GM23338 (cell line): Measurements from ENCODE around the gene FBN2. TPM values are rescaled to one million over a fixed set of nuclear protein-coding genes. Genes with fewer than 3 reads are reported as not detected.

ENCODE experiments used
- ATAC-seq: fragments of 200-7000 bp; cut with Tn5 transposase; 3 replicates; pipeline ENCODE4 v1.9.1; 2020
- DNase-seq: peaks from one replicate; pipeline ENCODE4 v3.0.0-alpha.2; 2015; ENCODE audit warnings: low spot score
- H2AFZ ChIP-seq: fragments of 200-600 bp; sonication (generic); 2 replicates; pipeline ENCODE4 v1.8.0; 2016; ENCODE audit warnings: antibody characterized with exemption, mild to moderate bottlenecking, moderate library complexity
- H3F3A ChIP-seq: fragments of 200-600 bp; sonication (generic); replicated peaks from 2 replicates; pipeline ENCODE4 v1.8.0; 2017; ENCODE audit warnings: antibody characterized with exemption, mixed run types, low read depth
- H3K27ac ChIP-seq: fragments of 200-600 bp; sonication (generic); 2 replicates; pipeline ENCODE4 v1.6.1; 2016; ENCODE audit warnings: low read depth
- H3K27me3 ChIP-seq: fragments of 200-600 bp; sonication (generic); 2 replicates; pipeline ENCODE4 v1.8.0; 2016; ENCODE audit warnings: mild to moderate bottlenecking, mixed run types, moderate library complexity; ENCODE audit not compliant: insufficient read depth
- H3K36me3 ChIP-seq: fragments of 200-600 bp; sonication (generic); 2 replicates; pipeline ENCODE4 v1.8.0; 2016; ENCODE audit warnings: mild to moderate bottlenecking; ENCODE audit not compliant: insufficient read depth
- H3K4me1 ChIP-seq: fragments of 200-600 bp; sonication (generic); 2 replicates; pipeline ENCODE4 v1.8.0; 2016; ENCODE audit warnings: mild to moderate bottlenecking, moderate library complexity; ENCODE audit not compliant: insufficient read depth
- H3K4me2 ChIP-seq: fragments of 200-600 bp; sonication (generic); 2 replicates; pipeline ENCODE4 v1.7.1; 2017; ENCODE audit warnings: mixed run types
- H3K4me3 ChIP-seq: fragments of 200-600 bp; sonication (generic); 2 replicates; pipeline ENCODE4 v1.6.1; 2016; ENCODE audit warnings: mixed run types
- H3K79me2 ChIP-seq: fragments of 200-600 bp; sonication (generic); replicated peaks from 2 replicates; pipeline ENCODE4 v1.8.0; 2017; ENCODE audit warnings: mild to moderate bottlenecking; ENCODE audit not compliant: insufficient read depth
- H3K9me2 ChIP-seq: fragments of 200-600 bp; sonication (generic); 2 replicates; pipeline ENCODE4 v1.8.0; 2017; ENCODE audit not compliant: insufficient read depth
- H4K20me1 ChIP-seq: fragments of 200-600 bp; sonication (generic); replicated peaks from 2 replicates; pipeline ENCODE4 v1.8.0; 2017; ENCODE audit warnings: mild to moderate bottlenecking; ENCODE audit not compliant: insufficient read depth
- H3K27ac Mint-ChIP-seq: 2 replicates; pipeline ENCODE4 v1.8.0; 2020; ENCODE audit warnings: inconsistent platforms, mild to moderate bottlenecking, moderate library complexity, mixed read lengths
- H3K27me3 Mint-ChIP-seq: 3 replicates; pipeline ENCODE4 v1.8.0; 2022; ENCODE audit warnings: low read depth, mild to moderate bottlenecking, moderate library complexity, mixed read lengths, inconsistent platforms; ENCODE audit not compliant: insufficient read depth, poor library complexity
- H3K36me3 Mint-ChIP-seq: 3 replicates; pipeline ENCODE4 v1.8.0; 2021; ENCODE audit warnings: low read depth, mild to moderate bottlenecking, inconsistent platforms, moderate library complexity, mixed read lengths
- H3K4me1 Mint-ChIP-seq: 3 replicates; pipeline ENCODE4 v1.8.0; 2020; ENCODE audit warnings: mild to moderate bottlenecking, inconsistent platforms, mixed read lengths
- H3K4me3 Mint-ChIP-seq: 3 replicates; pipeline ENCODE4 v1.8.0; 2021; ENCODE audit warnings: moderate library complexity, mild to moderate bottlenecking, inconsistent platforms, mixed read lengths
- H3K9me3 Mint-ChIP-seq: 3 replicates; pipeline ENCODE4 v1.8.0; 2020; ENCODE audit warnings: moderate library complexity, mild to moderate bottlenecking, inconsistent platforms, mixed read lengths
- CREB1 ChIP-seq: fragments of 250-450 bp; sonication (Bioruptor Pico); IDR thresholded peaks from 2 replicates; pipeline ENCODE4 v1.5.0; 2020; ENCODE audit warnings: low read depth, mild to moderate bottlenecking, moderate library complexity
- CTCF ChIP-seq, 2 experiments: fragments of 200-600 bp in 1 of 2; sonication (generic) in 1 of 2; conservative IDR thresholded peaks; 2 replicates each; pipeline versions ENCODE4 v1.5.1 to v1.6.1; 2016 to 2017; ENCODE audit warnings: antibody characterized with exemption in 2 of 2, low read depth in 2 of 2, mild to moderate bottlenecking in 2 of 2, moderate library complexity in 1 of 2
- ETS1 ChIP-seq: IDR thresholded peaks from 2 replicates; pipeline ENCODE4 v1.6.1; 2016; ENCODE audit warnings: antibody characterized with exemption
- EZH2 ChIP-seq: fragments of 200-600 bp; sonication (generic); IDR thresholded peaks from one replicate; pipeline ENCODE4 v1.8.0; 2017; ENCODE audit warnings: antibody characterized with exemption, mild to moderate bottlenecking, low read depth; ENCODE audit not compliant: unreplicated experiment
- EZH2phosphoT487 ChIP-seq: fragments of 200-600 bp; sonication (generic); IDR thresholded peaks from one replicate; pipeline ENCODE4 v1.8.1; 2018; ENCODE audit warnings: antibody characterized with exemption; ENCODE audit not compliant: unreplicated experiment
- JUNB ChIP-seq: IDR thresholded peaks from one replicate; pipeline ENCODE4 v1.6.1; 2016; ENCODE audit warnings: antibody characterized with exemption; ENCODE audit not compliant: unreplicated experiment
- NANOG ChIP-seq: IDR thresholded peaks from 2 replicates; pipeline ENCODE4 v1.6.1; 2016; ENCODE audit warnings: antibody characterized with exemption, borderline replicate concordance
- POLR2AphosphoS5 ChIP-seq: IDR thresholded peaks from 2 replicates; pipeline ENCODE4 v1.6.1; 2016; ENCODE audit warnings: antibody characterized with exemption, low read depth
- ZNF114 ChIP-seq: fragments of 250-450 bp; sonication (Bioruptor Pico); IDR thresholded peaks from 2 replicates; pipeline ENCODE4 v1.5.0; 2020; ENCODE audit warnings: mild to moderate bottlenecking, moderate library complexity
- ZNF331 ChIP-seq: fragments of 250-450 bp; sonication (Bioruptor Pico); IDR thresholded peaks from 2 replicates; pipeline ENCODE4 v1.5.0; 2020; ENCODE audit warnings: low read depth, mild to moderate bottlenecking, moderate library complexity
- ZNF462 ChIP-seq: fragments of 250-450 bp; sonication (Bioruptor Pico); IDR thresholded peaks from 2 replicates; pipeline ENCODE4 v1.5.0; 2020; ENCODE audit warnings: mild to moderate bottlenecking, moderate library complexity
- polyA plus RNA-seq: library from polyadenylated mRNA; unstranded; fragments of >200 nt; fragmentation: Nextera tagmentation; extraction: Ambion mirVana; gene quantifications from 2 replicates; pipeline ENCODE4 v1.2.1, GENCODE V29; 2016
- total RNA-seq: library from RNA; depleted of rRNA; stranded (reverse); fragments of >200 nt; shearing (Covaris generic); gene quantifications from 2 replicates; pipeline ENCODE4 v1.2.3, GENCODE V29; 2014

The FBN2 gene
- total and polyA plus RNA-seq, 2 experiments from 2014 or later, result 2.6 to 13.6 TPM

GRCh38 chr5:128228521-128228920 is 309.5 kb downstream of the FBN2 start:
- H3K4me1 Mint-ChIP-seq, result 0 out of 3 replicates have a peak, but pooled peaks cover 3% of the 10 kb centered on the region
- no peak for DNase-seq
- Histone ChIP-seq H3K4me3 (no peak overlapping the region), H2AFZ (no peak overlapping the region), H3K4me1 (no peaks in the 10 kb centered on the region), H4K20me1 (no peaks in the 10 kb centered on the region), H3F3A (no peaks in the 10 kb centered on the region), H3K27me3 (no peaks in the 10 kb centered on the region), H3K9me2 (peaks cover 13% of the 10 kb centered on the region; the same call in 1 of the 2 replicates), H3K79me2 (no peaks in the 10 kb centered on the region), H3K36me3 (no peaks in the 10 kb centered on the region), H3K27ac (no peak overlapping the region), H3K4me2 (no peak overlapping the region)
- ATAC-seq, result no peak
- H3K36me3 Mint-ChIP-seq, result no peaks in the 10 kb centered on the region
- H3K4me3 Mint-ChIP-seq, result no peak overlapping the region
- H3K9me3 Mint-ChIP-seq, result no peaks in the 10 kb centered on the region
- H3K27me3 Mint-ChIP-seq, result no peaks in the 10 kb centered on the region
- no peak overlapping the region for H3K27ac Mint-ChIP-seq
- TF ChIP-seq JUNB (no peak), EZH2phosphoT487 (no peak), ZNF331 (CRISPR knock-in tag) (no peak), NANOG (no peak), CTCF (conservative IDR thresholded peaks at IDR 0.05; ENCODE audit: low read depth in 2 of 2) (no peak), ZNF462 (CRISPR knock-in tag) (no peak), POLR2AphosphoS5 (no peak), ZNF114 (CRISPR knock-in tag) (no peak), EZH2 (no peak), ETS1 (no peak), CREB1 (no peak)
